Dedifferentiated amniotic fluid mesenchymal stem cell (primary cell): ENCODE results near the gene HOXC9.

Experiments
- DNase-seq: peaks from one replicate; pipeline ENCODE4 v3.0.0-alpha.2; 2016; ENCODE audit errors: extremely low spot score

The HOXC9 gene

GRCh38 chr12:54015018-54015931 lies 15.3 kb downstream of the HOXC9 start:
- no peak for DNase-seq

- no peak for DNase-seq
These were observed 16.1 kb downstream of the HOXC9 start for GRCh38 chr12:54016051-54016450.

GRCh38 chr12:54016478-54016964 lies 16.6 kb downstream of the HOXC9 start:
- DNase-seq = no peak

- no peak for DNase-seq
These were observed 17.2 kb downstream of the HOXC9 start for GRCh38 chr12:54017027-54017788.

GRCh38 chr12:54017878-54018467 lies 18.0 kb downstream of the HOXC9 start:
- no peak for DNase-seq

- DNase-seq = no peak
These were observed 18.6 kb downstream of the HOXC9 start for GRCh38 chr12:54018468-54018984.

- DNase-seq = no peak
These were observed 19.3 kb downstream of the HOXC9 start for GRCh38 chr12:54019091-54019811.

GRCh38 chr12:54019924-54020590 lies 20.1 kb downstream of the HOXC9 start:
- DNase-seq = no peak

- DNase-seq = no peak
These were observed 20.8 kb downstream of the HOXC9 start for GRCh38 chr12:54020591-54021405.

- DNase-seq = no peak
These were observed 21.6 kb downstream of the HOXC9 start for GRCh38 chr12:54021432-54022013.

GRCh38 chr12:54022960-54023884 lies 23.3 kb downstream of the HOXC9 start:
- no peak for DNase-seq

GRCh38 chr12:54024127-54024526 lies 24.2 kb downstream of the HOXC9 start:
- DNase-seq = no peak

GRCh38 chr12:54024581-54025305 lies 24.8 kb downstream of the HOXC9 start:
- no peak for DNase-seq

- no peak for DNase-seq
These were observed 25.8 kb downstream of the HOXC9 start for GRCh38 chr12:54025499-54026405.

- no peak for DNase-seq
These were observed 26.9 kb downstream of the HOXC9 start for GRCh38 chr12:54026640-54027441.

GRCh38 chr12:54027442-54027786 lies 27.5 kb downstream of the HOXC9 start:
- no peak for DNase-seq
